SK-N-MC (cell line): ENCODE results near the gene UROD.

Experiments used
- EZH2 ChIP-seq: fragments of 200-600 bp; sonication (generic); IDR thresholded peaks from one replicate; pipeline ENCODE4 v1.6.1; 2017; ENCODE audit warnings: antibody characterized with exemption
- POLR2AphosphoS5 ChIP-seq: IDR thresholded peaks from 2 replicates; pipeline ENCODE4 v1.6.1; 2012; ENCODE audit warnings: mild to moderate bottlenecking, low read depth, low read length, borderline replicate concordance

- TF ChIP-seq POLR2AphosphoS5 = no peak
- no peak for TF ChIP-seq EZH2
Measured at GRCh38 chr1:44985747-44986359, 26.2 kb upstream of the UROD start.
